B cell (primary cell): Measurements from ENCODE around the gene SMIM1.

Source experiments
- EZH2 ChIP-seq: IDR thresholded peaks from 2 replicates; pipeline ENCODE4 v1.6.1; 2012; ENCODE audit warnings: borderline replicate concordance, low read depth, mild to moderate bottlenecking, moderate library complexity, low read length; ENCODE audit not compliant: insufficient read depth, poor library complexity, severe bottlenecking
- TF ChIP-seq, protein P1 (sequence below): fragments of 200-600 bp; IDR thresholded peaks from one replicate; pipeline ENCODE4 v1.8.0; 2022; ENCODE audit warnings: antibody characterized with exemption, mild to moderate bottlenecking

DNA sequence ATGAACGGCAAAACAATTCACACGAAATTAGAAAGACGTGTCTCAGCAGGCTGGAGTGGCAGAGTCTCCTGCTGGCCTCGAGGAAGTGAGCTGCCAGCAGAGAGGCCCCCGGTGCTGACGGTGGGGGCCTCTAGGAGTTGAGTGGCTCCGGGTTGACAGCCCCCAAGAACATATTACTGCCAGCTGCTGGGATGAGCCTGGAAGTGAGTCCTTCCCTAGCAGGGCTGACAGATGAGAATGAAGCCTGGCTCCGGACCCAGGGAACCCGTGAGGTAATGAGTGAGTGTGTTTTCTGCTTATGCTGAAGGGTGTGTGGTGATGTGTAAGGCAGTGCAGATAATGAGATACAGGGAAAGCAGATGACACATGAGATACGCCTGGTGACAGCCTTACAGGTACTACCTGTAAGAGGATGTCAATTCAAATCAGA, 47.2 kb downstream of the SMIM1 start:
- TF ChIP-seq EZH2 = no peak
- TF ChIP-seq, protein P1, sequence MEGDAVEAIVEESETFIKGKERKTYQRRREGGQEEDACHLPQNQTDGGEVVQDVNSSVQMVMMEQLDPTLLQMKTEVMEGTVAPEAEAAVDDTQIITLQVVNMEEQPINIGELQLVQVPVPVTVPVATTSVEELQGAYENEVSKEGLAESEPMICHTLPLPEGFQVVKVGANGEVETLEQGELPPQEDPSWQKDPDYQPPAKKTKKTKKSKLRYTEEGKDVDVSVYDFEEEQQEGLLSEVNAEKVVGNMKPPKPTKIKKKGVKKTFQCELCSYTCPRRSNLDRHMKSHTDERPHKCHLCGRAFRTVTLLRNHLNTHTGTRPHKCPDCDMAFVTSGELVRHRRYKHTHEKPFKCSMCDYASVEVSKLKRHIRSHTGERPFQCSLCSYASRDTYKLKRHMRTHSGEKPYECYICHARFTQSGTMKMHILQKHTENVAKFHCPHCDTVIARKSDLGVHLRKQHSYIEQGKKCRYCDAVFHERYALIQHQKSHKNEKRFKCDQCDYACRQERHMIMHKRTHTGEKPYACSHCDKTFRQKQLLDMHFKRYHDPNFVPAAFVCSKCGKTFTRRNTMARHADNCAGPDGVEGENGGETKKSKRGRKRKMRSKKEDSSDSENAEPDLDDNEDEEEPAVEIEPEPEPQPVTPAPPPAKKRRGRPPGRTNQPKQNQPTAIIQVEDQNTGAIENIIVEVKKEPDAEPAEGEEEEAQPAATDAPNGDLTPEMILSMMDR = no peak
